ENCODE results near the gene FKBP1A.

GRCh38 chr20:1392693-1393506, at the start of gene FKBP1A:
- TF ChIP-seq NRF1 (IDR thresholded peaks at IDR 0.05; ENCODE audit: low read depth, low read length) (peak; percentile 94), GATA2 (CRISPR knock-in tag; IDR thresholded peaks at IDR 0.05) (no peak), TAF1 (IDR thresholded peaks at IDR 0.05; ENCODE audit: borderline replicate concordance, low read depth, low read length) (peak; percentile 57; the same call in 1 of the 2 replicates), MAX (IDR thresholded peaks at IDR 0.05; ENCODE audit: low read depth) (peak; percentile 62), CTCF (IDR thresholded peaks at IDR 0.05) (no peak)

Measured in SK-N-SH (cell line).